NCI-H1048 (cell line): ENCODE data around the gene FOXP1.

Source experiments
- DNase-seq: peaks from one replicate; lab custom pipeline; 2025; lab: John Stamatoyannopoulos, UW

The FOXP1 gene

DNA sequence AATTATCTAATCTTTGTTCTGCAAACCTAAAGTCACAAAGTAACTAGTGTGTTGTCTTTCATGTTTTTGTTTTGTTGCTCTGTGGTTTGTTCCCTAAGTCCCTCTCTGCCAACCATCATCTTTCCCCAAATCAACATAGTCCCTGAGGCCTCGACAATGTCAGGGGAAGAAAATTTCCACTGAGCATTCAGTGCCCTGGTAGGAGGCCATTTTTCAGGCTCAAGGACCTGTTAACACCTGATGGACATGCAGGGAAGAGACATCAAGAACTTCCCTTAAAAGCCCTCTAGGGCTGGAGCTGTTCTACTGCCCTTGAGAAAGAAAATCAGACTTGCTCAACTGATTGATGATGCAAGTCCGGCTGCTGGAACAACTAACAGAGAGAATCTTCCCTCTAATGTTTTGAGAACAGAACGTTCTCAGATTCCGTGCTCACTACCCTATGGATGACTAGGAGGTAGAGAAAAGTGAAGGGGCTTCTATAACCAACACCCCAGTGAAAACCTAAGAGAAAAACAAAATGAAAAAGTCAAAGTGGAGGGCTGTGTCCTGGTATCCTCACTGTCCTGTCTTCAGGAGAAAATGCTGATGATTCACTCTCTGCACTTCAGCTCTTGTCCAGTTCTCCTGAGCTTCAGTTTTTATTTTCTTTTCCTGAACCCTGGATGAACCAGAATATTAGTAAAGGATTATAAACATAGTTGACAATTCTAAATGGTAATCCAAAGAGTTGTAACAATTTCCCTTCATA is 373.1 kb downstream of the FOXP1 start:
- no peak for DNase-seq

DNA sequence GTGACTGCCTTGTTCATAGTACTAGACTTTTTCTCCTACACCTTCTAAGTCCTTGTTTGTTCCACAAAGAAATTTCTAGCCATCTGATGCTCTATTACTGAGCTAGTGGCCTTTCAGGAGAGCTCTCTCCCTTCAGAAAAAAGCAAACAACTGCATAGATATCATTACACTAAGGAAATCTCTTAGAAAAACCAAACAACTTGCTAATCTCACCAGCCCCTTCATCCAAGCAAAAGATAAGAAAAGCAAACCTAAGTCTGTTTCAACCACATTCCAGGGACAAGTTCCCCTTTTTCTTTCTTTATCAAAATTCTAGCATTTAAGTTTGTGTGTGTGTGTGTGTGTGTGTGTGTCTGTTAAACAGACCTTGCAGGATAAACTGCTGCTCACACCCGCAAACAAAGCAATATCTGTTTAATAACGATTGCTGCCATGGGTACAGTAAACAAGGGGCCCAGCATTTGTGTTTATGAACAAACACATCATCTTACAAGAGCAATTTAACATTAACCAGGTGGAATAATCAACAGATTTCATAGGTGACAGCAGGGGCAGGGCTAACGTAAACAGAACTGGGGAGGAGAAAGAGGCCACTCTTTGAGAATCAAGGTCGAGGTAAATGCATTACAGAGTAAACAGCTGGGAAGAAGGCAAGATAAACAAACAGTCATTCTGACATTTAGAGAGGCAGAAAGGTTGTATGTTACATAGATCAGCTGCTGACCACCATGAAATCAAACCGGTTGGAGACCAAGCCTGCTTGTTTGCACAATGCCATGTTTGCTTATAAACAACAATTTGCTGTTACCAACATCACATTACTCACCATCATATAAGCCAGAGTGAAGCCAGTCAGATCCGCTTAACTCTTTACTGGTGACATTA is 375.1 kb downstream of the FOXP1 start:
- no peak for DNase-seq

DNA sequence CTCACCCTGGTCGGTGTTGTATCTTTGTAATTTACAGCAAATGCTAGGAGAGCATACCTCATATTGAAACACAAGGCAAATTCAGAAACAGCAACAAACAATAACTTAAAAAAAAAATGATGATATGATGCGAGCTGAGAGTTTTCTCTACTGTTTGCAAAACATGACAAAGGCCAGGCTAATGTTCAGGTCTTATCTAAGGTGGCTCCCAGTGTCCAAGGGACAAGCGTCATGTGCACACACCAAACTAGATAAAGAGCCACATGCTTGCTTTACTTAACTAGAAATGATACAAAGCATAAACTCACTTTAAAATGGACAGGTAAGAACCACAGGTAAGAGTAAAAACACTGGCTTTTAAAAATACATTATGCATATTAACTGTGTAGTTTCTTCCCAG is 375.9 kb downstream of the FOXP1 start:
- DNase-seq: no peak

DNA sequence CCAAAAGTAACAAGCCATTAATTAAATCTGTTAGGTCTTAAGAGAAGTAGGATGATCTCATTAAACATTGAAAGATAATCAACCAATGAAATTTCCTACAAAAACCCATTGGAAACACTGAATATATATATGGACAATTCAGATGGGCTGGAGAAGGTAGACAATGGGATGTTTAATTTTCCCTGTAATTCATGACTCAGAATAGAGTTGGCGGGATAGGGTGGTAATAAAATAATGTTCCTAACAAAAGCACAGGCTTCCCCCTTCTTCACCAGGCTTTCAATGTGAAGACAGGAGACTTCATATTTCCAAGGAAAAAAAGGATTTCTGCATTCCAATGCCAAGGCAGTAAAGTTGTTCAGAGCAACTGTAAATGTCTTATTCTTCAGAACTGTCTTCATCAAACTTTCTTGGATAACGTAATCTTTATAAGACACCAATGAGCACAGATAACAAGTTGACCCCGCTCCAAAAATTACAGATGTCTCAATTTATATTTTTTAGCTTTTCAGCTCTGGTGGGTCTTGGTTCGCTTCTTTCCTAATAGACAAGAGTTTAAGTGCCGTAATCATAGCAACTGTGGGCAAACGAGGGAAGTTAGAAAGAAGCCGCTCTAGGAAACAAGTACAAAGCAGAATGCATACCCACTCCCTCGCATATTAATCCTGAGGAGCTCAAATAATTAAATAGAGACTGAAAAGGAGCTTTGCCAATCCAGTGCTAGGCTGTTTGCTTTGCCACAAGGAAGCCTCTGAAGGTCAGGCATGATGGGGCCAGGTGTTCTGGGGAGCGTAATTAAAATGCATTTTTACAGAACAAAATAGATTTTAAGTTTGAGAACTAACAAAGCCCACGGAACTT is 377.0 kb downstream of the FOXP1 start:
- DNase-seq: no peak

DNA sequence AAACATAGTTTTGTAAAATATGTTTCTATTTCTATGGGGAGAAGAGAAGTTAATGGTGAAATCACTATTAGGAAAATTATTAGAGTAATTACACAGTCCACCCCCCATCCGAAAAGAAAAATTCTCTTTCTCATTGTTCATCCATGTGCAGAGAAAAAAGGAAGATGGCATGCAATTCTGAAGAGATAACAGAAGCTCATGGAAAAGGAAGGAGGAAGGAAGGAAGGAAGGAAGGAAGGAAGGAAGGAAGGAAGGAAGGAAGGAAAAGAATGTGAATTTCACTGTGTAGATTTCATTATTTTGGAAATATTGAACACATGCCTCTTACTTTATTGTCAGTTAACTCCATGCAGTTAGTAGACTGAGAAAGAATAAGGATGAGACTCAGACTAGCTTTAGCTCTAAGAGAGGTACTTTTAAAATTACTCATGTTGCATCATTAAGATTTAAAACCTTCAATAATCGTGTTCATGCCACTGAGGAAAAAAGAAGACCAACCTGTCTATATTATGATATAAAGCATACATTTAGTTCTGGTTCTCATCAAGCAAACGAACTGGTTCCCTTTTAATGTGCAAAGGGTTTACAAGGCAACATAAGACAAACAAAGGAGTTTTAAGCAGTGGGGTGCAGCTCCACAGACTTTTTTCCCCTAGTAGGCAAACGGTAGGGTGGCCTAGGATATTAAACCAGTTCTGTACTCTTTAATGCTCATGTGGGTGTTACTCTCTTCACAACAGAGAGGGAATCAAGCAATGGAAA is 379.6 kb downstream of the FOXP1 start:
- no peak for DNase-seq

DNA sequence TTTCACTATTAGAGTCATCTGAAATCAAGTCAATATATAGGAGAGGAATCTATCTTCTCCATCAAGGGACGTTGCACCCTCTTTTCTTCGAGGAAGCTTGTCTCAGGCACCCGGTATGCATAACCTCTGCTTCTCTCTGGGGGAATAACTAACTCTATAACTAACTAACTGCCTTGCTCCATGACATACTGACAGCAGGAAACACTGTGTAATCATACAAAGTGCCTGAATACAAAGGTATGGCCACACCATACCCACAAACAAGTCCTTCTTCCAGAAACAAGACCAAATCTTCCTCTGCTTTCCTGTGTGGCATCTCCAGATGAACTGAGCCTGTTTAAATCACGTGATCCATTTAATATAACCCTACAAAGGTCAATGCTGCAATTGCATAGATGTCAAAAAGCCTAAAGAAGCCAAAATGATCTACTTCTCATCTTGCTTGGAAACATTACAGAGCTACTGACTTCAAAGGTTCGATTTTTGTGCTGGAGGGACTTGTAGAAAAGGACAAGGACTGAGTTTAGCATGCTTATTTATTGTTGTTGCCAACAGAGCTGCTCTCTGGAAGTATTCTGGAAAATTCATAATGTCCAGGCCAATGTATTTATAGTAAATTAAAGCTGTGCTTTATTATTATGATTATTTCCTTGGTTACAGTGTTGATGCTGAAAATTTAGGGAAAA is 380.5 kb downstream of the FOXP1 start:
- DNase-seq: no peak

DNA sequence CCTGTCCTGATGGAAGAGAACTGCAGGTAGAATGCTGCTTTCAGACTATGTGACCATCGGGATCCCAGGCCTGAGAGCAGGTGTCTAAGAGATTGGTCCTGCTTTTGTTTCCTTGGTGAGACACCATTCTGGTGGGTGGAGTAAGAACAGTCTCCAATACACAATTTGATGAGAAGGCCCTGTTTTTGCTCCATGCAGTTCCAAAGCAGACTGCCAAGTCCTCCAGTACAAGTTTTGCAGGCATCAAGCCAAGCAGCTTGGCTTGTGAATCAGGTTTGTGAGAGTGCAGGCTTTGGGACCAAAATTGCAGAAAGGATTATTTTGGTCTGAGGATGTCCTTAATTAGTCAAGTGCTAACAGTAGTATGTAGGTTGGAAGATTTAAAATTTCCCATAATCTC is 381.6 kb downstream of the FOXP1 start:
- no peak for DNase-seq

DNA sequence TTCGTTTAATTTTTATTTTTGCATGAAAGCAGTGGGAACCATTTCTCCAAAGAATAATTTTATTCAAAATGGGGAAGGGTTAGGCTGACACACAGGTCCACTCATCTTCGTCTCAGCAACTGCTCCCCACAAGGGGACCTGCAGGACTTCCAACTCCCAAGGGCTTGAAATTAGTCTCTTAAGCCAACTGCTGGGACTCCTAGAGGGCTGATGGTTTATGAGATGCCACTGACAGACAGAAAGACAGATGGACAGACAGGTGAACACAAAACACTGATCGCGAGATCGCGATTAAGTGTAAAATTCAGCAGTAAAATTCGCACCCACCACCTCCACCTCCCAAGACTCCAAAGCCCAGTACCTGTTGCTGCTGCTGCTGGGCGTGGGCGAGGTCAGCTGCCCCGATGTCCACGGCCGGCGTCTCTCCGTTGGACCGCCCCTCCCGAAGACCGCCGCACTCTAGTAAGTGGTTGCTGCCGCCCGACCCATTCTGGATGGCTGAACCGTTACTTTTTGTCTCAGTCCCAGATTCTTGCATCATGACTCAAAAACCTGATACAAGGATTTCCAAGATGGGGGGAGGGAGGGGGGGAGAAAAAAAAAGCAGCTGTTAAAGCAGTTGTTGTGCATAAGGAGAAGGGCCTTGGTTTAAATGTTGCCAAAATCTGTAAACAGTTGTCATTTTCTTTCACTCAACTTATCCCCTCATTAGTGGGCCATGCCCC is 385.5 kb downstream of the FOXP1 start:
- no peak for DNase-seq

DNA sequence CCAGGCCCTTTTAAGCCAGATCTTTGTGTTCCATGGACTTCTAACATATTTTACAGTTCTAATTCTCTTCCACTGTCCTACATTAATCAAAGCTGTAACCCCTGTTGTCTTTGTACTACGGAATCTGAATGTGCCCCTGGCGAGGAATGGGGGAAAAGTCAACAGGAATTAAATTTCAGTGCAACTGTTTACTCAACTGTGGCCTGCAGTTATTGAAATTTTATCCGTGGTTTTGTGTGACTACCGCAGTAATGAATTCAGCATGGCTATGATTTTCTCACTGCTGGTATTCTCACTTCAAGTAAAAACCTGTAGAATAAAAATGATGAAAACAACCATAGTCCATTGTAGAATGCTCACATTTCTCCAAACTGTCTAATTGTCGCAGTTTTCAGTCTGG is 388.0 kb downstream of the FOXP1 start:
- no peak for DNase-seq

DNA sequence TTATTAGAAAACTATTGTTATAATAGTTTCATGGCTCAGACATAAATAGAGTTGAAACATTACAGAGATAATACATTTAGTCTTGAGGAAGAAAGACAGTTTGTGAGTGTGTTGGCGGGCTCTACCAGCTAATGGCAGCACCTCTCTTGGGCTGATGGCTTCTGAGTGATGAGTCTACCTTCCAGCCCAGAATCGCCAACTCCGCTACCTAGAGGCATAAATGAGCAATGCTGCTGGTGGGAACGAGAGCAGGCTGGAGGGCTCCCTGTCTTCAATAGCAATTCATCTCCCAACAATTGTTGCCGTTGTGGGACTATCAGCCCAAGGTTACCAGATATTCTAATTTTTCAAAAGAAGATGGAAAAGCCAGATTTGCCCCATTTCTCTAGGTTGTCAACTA is 388.7 kb downstream of the FOXP1 start:
- DNase-seq: no peak

DNA sequence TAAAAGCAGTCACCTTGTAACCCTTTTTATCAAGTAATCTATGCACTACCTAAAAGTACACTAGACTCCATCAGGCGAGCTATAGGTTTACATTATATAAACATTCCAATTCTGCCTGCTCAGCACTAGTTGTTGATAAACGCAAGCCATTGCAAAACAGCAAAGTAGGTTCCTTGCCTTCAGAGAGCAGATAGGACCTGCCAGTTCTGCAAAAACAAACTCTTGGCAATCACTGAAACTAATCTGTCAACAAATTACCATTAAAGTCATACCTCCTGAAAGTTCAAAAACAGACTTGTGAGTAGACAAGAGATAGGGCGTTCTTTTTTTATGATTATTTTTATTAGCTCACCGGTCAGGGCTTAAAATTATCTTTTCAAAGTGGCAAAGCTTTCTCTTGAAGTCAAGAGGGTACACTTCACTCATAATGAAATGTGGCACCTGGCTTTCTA is 392.5 kb downstream of the FOXP1 start:
- DNase-seq: no peak

DNA sequence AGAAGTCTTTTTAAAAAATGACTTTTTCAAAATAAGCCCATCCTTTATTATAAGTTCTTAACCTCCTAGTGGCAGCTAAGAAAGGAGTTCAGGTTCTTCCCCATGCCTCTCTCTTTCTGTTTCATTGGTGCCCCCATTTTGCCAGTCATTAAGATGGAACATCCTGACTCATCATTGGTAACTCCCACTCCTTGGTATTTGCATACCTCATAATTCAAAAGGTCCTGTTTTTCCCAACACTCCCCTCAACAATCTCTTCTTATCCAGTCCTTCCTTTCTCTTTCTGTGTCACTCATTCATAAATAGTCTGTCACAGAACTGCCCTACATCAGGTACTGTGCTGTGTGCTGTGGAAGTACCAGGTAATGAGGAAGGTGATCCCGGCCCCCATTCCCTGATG is 394.0 kb downstream of the FOXP1 start:
- DNase-seq: no peak

DNA sequence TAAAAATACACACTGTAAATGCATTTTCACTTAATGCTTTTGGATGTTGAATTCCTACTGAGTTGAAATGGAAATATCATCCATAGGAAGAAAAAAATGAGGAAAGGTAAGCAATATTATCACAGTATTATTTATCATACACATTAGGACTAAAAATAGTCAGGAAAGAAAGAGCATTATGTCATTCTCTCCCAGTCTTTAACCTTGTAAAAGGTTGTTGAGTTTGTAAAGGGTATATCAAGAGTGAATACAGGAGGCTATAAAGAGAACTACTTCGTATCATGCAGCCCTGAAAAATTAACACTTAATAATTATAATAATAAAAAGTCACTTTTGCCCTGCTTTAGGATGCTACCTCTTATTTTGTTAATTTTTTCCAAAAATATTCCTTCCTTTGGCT is 395.8 kb downstream of the FOXP1 start:
- DNase-seq: no peak

DNA sequence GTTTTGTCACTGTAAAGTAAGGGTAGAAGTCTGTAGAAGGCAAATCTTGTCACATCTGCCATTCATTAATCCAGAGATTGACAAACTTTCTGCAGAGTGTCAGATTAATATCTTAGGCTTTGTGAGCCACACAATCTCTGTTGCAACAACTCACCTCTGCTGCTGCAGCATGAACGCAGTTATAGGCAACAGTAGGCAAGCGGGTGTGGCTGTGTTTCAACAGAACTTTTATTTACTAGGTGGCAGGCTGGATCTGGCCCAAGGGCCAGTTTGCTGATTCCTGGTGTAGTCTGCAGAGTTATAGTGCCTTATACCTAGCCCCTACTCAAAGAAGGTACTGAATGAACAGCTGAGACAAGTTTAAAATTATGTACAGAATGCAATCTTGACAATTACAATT is 396.7 kb downstream of the FOXP1 start:
- no peak for DNase-seq

DNA sequence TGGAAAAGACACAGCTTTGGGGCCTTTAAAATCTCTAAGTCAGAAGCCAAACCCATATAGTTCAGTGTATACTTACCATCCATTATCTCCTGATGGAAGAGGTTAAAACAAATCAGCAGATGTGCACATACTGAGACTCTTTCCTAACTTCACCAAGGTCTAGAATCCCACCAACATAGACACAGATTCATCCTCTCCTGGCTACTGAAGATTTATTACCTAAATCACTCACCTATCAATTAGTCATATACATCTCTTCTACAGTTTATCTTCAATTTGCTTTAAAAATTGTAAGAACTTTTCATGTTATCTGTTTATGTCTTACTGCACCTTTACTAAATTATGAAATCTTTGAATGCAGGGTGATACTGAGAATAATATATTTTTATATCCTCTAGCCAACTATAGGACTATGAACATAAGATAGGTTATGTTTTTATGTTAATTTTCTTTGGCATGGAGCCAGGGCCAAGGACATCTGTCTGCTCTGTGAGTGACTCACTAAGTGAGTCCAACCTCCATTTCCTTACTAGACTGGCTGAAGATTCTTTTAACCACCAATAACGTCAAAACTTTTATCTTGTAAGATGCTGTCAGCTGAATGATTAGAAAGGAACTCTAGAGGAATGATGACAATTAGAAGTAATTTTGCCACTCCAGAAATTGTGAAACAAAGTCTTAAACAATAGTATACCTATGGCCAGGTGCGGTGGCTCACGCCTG is 397.6 kb downstream of the FOXP1 start:
- DNase-seq: no peak

DNA sequence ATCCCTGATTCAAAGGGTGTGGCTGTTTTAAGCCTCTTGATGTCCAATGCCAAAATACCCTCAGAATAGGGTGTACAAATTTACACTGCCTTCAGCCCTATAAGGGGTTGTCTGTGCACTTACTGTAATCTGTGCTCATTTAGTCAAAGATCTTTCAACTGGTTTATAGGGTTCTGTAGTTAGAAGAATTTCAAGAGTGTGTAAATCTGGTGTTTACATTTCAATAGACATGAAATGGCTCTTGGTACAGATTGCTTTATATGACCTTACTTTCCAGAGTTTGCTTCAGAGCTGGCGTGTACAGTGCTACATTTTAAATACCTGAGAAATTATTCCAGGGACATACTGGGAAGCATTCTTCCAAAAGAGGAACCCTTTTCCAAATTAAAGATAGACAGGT is 399.3 kb downstream of the FOXP1 start:
- no peak for DNase-seq

DNA sequence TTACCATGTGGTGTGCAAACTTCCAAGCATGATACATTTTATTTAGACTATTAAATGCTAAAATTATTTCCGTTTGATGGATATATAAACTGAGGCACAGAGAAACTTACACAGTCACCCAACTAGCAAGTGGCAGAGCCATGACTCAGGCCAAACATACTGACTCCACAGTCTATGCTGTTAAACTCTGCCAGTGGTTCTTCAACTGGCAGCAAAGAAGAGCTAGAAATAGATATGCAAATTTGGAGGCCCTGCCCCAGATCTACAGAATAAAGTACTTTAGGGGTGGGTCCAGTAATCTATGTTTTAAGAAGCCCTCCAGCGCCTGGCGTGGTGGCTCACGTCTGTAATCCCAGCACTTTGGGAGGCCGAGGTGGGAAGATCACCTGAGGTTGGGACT is 400.0 kb downstream of the FOXP1 start:
- no peak for DNase-seq

DNA sequence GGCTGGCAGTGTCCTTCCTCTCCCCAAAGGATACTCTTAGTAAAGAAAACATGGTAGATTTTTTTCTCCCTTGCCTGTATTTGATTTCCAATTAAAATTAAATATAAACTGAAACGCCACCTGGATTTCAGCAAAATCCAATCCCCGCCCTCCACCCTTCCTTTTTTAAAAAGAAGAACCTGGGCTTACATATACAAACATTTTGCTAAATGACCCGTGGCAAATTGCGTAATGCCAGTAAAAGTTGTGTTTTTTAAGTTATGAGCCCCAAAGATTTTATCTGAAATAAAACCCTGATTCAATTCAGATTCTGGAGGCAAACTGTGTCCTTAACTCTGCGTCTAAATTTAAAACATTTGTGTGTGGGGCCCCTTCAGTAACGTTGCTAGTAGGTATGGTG is 403.0 kb downstream of the FOXP1 start:
- DNase-seq: no peak

DNA sequence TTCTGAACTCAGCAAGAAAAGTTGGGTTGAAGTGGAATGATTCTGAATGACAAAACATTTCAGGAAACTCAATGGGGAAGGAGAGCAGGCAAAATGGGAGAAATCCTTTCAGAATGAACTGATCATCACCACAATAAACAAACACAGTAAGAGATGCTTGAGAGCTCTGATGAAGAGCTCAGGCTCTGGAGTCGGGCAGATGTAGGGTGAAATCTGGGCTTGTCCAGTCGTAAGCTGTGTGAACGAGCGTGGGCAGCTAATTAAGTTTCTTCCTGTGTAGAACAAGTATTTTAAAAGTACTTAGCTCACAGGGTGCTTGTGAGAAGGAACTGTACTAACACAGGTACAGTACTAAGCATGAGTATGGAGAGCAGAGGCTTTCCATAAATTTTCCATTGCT is 406.2 kb downstream of the FOXP1 start:
- DNase-seq: no peak

DNA sequence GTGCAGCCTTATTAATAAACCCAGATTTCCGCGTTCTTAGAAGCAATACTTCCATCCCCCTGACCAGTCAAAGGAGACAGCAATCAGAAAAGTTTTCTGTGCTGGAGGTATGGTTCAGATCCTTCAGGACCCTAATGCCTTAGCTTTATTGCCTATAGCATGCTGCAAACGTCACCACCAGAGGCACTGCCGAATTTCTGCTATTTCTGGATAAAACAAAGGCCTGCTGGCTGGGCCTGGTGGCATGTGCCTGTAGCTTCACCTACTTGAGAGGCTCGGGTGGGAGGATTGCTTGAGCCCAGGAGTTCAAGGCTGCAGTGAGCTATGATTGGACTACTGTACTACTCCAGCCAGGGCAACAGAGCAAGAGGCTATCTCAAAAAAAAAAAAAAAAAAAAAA is 407.2 kb downstream of the FOXP1 start:
- DNase-seq: no peak
